ENCODE measurements around the gene CIRBP. TPM values are rescaled to one million over a fixed set of nuclear protein-coding genes. Genes with fewer than 3 reads are reported as not detected.

Gene CIRBP
- total RNA-seq, 1 experiment from 2014 or later: 331 TPM

DNA sequence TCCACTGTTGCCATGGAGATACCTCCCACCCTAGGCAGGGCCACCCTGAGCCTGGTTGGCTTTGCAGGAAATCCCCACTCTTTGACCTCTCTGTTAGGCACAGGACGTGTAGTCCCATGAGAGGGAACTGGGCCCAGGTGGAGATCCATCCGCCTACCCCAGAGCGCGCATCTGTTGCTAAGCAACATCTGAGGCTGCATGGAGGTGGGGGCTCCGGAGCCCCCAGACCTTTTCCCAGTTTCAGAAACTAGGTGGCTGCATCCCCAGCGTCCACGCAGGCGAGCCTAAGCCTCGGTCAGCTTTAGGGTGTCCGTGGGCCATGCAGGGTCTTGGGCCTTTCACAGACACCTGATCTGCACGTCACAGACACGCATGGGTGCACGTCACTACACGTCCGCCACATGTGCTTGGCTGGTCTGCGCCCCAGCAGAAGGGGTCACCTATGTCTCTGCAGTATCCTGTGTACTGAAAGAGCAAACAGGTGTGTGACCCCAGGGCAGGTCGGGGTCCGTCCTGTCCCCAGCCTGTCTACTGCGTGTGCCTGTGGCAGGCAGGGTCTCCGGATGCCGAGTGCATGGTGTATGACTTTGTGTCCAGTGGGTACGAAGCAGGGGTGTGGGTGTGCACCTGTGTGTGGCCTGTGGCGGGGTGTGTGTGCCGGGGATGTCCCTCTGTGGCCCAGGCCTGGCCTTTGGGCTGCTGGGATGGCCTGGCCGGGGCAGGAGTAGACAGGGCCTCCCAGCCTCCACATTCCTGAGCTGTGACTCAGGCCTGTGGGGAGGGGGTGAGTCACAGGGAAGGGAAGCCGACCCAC is 4.1 kb upstream of the CIRBP start:
- Histone ChIP-seq H3K9me3 (no peaks in the 10 kb centered on the region), H3K4me1 (peaks cover 58% of the 10 kb centered on the region), H3K36me3 (ENCODE audit: control insufficient read depth, insufficient read depth, low read length) (no peaks in the 10 kb centered on the region), H3K27me3 (replicated peaks; ENCODE audit: control insufficient read depth, insufficient read depth, low read length) (no peaks in the 10 kb centered on the region), H3K4me3 (ENCODE audit: low read depth, low read length) (peak overlapping the region; percentile 8)
- H3K9me3 Mint-ChIP-seq (ENCODE audit: unreplicated experiment): no peaks in the 10 kb centered on the region
- ChIA-PET CTCF (interaction anchor here (0.7 to 5.4 kb wide), 3 partner anchors 12 to 20 kb away, joined by 4 to 440 read pairs (median 37); no protein-coding TSS in a partner anchor), POLR2A (interaction anchor here (0.8 to 3.5 kb wide), 4 partner anchors 10 to 20 kb away, joined by 4 to 70 read pairs (median 20); partner anchors contain the start of genes FAM174C and MIDN)
- BruUV-seq (replicated peaks): TSS peak; percentile 12
- TF ChIP-seq, protein P1, sequence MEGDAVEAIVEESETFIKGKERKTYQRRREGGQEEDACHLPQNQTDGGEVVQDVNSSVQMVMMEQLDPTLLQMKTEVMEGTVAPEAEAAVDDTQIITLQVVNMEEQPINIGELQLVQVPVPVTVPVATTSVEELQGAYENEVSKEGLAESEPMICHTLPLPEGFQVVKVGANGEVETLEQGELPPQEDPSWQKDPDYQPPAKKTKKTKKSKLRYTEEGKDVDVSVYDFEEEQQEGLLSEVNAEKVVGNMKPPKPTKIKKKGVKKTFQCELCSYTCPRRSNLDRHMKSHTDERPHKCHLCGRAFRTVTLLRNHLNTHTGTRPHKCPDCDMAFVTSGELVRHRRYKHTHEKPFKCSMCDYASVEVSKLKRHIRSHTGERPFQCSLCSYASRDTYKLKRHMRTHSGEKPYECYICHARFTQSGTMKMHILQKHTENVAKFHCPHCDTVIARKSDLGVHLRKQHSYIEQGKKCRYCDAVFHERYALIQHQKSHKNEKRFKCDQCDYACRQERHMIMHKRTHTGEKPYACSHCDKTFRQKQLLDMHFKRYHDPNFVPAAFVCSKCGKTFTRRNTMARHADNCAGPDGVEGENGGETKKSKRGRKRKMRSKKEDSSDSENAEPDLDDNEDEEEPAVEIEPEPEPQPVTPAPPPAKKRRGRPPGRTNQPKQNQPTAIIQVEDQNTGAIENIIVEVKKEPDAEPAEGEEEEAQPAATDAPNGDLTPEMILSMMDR (IDR thresholded peaks at IDR 0.05; ENCODE audit: insufficient read depth in 1 of 2, low read depth in 1 of 2, low read length in 1 of 2, severe bottlenecking in 1 of 2, unreplicated experiment in 1 of 2): no peak
- H3K36me3 Mint-ChIP-seq (ENCODE audit: insufficient read depth, unreplicated experiment): peaks cover 70% of the 10 kb centered on the region
- no peaks in the 10 kb centered on the region for H3K27me3 Mint-ChIP-seq (ENCODE audit: insufficient read depth, unreplicated experiment)
- peak overlapping the region; percentile 79 for H3K4me3 Mint-ChIP-seq (ENCODE audit: unreplicated experiment)
- peak; percentile 91 to 92 for DNase-seq
- intact Hi-C loops (cut with micrococcal nuclease; ENCODE audit: unreplicated experiment): no loop called here
- peaks cover 35% of the 10 kb centered on the region for H3K4me1 Mint-ChIP-seq (ENCODE audit: low read depth, unreplicated experiment)
- H3K27ac Mint-ChIP-seq (ENCODE audit: unreplicated experiment): peak overlapping the region; percentile 97

DNA sequence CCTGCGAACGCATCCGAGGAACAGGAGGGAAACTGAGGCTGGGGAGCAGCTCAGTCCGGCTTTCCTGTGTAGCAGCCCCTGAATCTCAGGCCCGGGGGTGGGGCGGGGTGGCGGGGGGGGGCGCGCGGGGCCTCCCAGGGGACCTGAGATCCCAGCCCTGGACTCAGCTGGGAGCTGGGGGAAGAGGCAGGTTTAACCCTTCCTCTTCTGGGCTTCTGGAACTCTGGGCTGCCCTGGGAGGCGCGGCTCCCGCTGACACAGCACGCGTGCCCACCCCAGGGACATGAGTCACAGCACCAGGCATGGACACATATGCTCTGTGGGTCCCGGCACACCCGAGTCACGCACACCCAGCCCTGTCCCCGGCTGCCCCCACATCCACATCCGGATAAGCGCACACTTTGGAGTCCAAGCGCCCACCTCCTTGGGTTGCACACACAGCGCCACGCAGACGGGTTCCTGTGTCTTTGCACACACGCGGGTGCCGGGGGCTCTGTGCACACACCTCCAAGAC is 3.5 kb upstream of the CIRBP start:
- intact Hi-C loops (cut with micrococcal nuclease; ENCODE audit: unreplicated experiment): loop anchor here (1.0 kb wide), 1 partner anchor 12 kb away; no protein-coding TSS in a partner anchor
- TF ChIP-seq, protein P1 (IDR thresholded peaks at IDR 0.05; ENCODE audit: insufficient read depth in 1 of 2, low read depth in 1 of 2, low read length in 1 of 2, severe bottlenecking in 1 of 2, unreplicated experiment in 1 of 2): no peak
- H3K36me3 Mint-ChIP-seq (ENCODE audit: insufficient read depth, unreplicated experiment): peaks cover 70% of the 10 kb centered on the region
- no TSS peak for BruUV-seq (replicated peaks)
- H3K4me3 ChIP-seq (ENCODE audit: low read depth, low read length): peak overlapping the region; percentile 58
- H3K27ac Mint-ChIP-seq (ENCODE audit: unreplicated experiment): peak overlapping the region; percentile 97
- peaks cover 39% of the 10 kb centered on the region for H3K4me1 Mint-ChIP-seq (ENCODE audit: low read depth, unreplicated experiment)
- H3K27me3 Mint-ChIP-seq (ENCODE audit: insufficient read depth, unreplicated experiment): no peaks in the 10 kb centered on the region
- DNase-seq: peak in 1 of 2 experiments; percentile 59
- H3K27me3 ChIP-seq (replicated peaks; ENCODE audit: control insufficient read depth, insufficient read depth, low read length): no peaks in the 10 kb centered on the region
- no peaks in the 10 kb centered on the region for H3K9me3 Mint-ChIP-seq (ENCODE audit: unreplicated experiment)
- peaks cover 58% of the 10 kb centered on the region for H3K4me1 ChIP-seq
- ChIA-PET CTCF (interaction anchor here (0.7 to 5.4 kb wide), 6 partner anchors 12 to 200 kb away, joined by 4 to 440 read pairs (median 14); partner anchors contain the start of gene ATP5F1D), POLR2A (interaction anchor here (0.8 to 3.5 kb wide), 4 partner anchors 10 to 21 kb away, joined by 4 to 70 read pairs (median 20); partner anchors contain the start of genes FAM174C and MIDN)
- peak overlapping the region; percentile 79 for H3K4me3 Mint-ChIP-seq (ENCODE audit: unreplicated experiment)
- no peaks in the 10 kb centered on the region for H3K9me3 ChIP-seq
- H3K36me3 ChIP-seq (ENCODE audit: control insufficient read depth, insufficient read depth, low read length): no peaks in the 10 kb centered on the region
